WTC11 (cell line): ENCODE results near the gene RFTN1. TPM values are rescaled to one million over a fixed set of nuclear protein-coding genes. Genes with fewer than 3 reads are reported as not detected.

Source experiments
- ATAC-seq: fragments of 200-7000 bp; cut with Tn5 transposase; 2 replicates; pipeline ENCODE4 v1.10.0; 2021; ENCODE audit warnings: mild to moderate bottlenecking, moderate library complexity
- CTCF ChIA-PET: fragments of 300-600 bp; sonication (Branson Sonifier 250); formaldehyde crosslinking; loops from one replicate; lab custom pipeline; 2021; ENCODE audit warnings: antibody characterized with exemption; lab: Charles Lee
- POLR2A ChIA-PET: fragments of 350-600 bp; sonication (Branson Sonifier 250); formaldehyde crosslinking; loops from one replicate; lab custom pipeline; 2021; ENCODE audit warnings: antibody characterized with exemption; lab: Charles Lee
- DNase-seq: peaks from one replicate; pipeline ENCODE4 v3.0.0; 2021; ENCODE audit warnings: low spot score
- H3K27ac Mint-ChIP-seq: 2 replicates; pipeline ENCODE4 v1.8.0; 2021; ENCODE audit warnings: mixed read lengths
- H3K27me3 Mint-ChIP-seq: 2 replicates; pipeline ENCODE4 v1.8.0; 2021; ENCODE audit warnings: low read depth, mild to moderate bottlenecking, moderate library complexity, mixed read lengths
- H3K36me3 Mint-ChIP-seq: 2 replicates; pipeline ENCODE4 v1.8.0; 2021; ENCODE audit warnings: mixed read lengths
- H3K4me1 Mint-ChIP-seq: 2 replicates; pipeline ENCODE4 v1.8.0; 2022; ENCODE audit warnings: mixed read lengths
- H3K4me3 Mint-ChIP-seq: 2 replicates; pipeline ENCODE4 v1.8.0; 2021; ENCODE audit warnings: mild to moderate bottlenecking, moderate library complexity, mixed read lengths
- H3K9me3 Mint-ChIP-seq: 2 replicates; pipeline ENCODE4 v1.8.0; 2021; ENCODE audit warnings: mixed read lengths
- CREB1 ChIP-seq: sonication (generic); formaldehyde crosslinking; IDR thresholded peaks from 2 replicates; pipeline ENCODE4 v1.8.0; 2023; ENCODE audit warnings: mild to moderate bottlenecking, missing genetic modification reagents
- FOXJ3 ChIP-seq: sonication (generic); formaldehyde crosslinking; IDR thresholded peaks from 2 replicates; pipeline ENCODE4 v1.9.0; 2021; ENCODE audit warnings: missing genetic modification reagents, mild to moderate bottlenecking, borderline replicate concordance
- GABPB1 ChIP-seq: sonication (generic); formaldehyde crosslinking; IDR thresholded peaks from 2 replicates; pipeline ENCODE4 v1.8.1; 2023; ENCODE audit warnings: mild to moderate bottlenecking, missing genetic modification reagents
- GRHL2 ChIP-seq: fragments of 250-450 bp; sonication (Bioruptor Pico); IDR thresholded peaks from 2 replicates; pipeline ENCODE4 v1.8.0; 2022; ENCODE audit warnings: mild to moderate bottlenecking, moderate library complexity; ENCODE audit not compliant: insufficient replicate concordance, severe bottlenecking
- GTF2I ChIP-seq: fragments of 250-450 bp; sonication (Bioruptor Pico); conservative IDR thresholded peaks from 2 replicates; pipeline ENCODE4 v1.4.0; 2021; ENCODE audit warnings: mild to moderate bottlenecking
- IRF2 ChIP-seq: sonication (generic); formaldehyde crosslinking; IDR thresholded peaks from 2 replicates; pipeline ENCODE4 v1.8.0; 2022; ENCODE audit warnings: low read depth, missing genetic modification reagents, borderline replicate concordance
- MXD4 ChIP-seq: fragments of 250-450 bp; sonication (Bioruptor Pico); IDR thresholded peaks from 2 replicates; pipeline ENCODE4 v1.8.0; 2021; ENCODE audit warnings: mild to moderate bottlenecking, moderate library complexity, borderline replicate concordance
- MYBL2 ChIP-seq: sonication (generic); formaldehyde crosslinking; IDR thresholded peaks from 2 replicates; pipeline ENCODE4 v1.8.1; 2023; ENCODE audit warnings: mild to moderate bottlenecking, moderate library complexity, missing genetic modification reagents
- NFATC4 ChIP-seq: fragments of 250-450 bp; sonication (Bioruptor Pico); IDR thresholded peaks from 2 replicates; pipeline ENCODE4 v1.9.0; 2021; ENCODE audit warnings: mild to moderate bottlenecking
- NR1H2 ChIP-seq: sonication (generic); formaldehyde crosslinking; IDR thresholded peaks from 2 replicates; pipeline ENCODE4 v1.9.0; 2021; ENCODE audit warnings: mild to moderate bottlenecking, moderate library complexity, missing genetic modification reagents
- NR3C1 ChIP-seq: sonication (generic); formaldehyde crosslinking; conservative IDR thresholded peaks from 2 replicates; pipeline ENCODE4 v1.8.1; 2023; ENCODE audit warnings: low read depth, mild to moderate bottlenecking, missing genetic modification reagents
- OVOL2 ChIP-seq: fragments of 250-450 bp; sonication (Bioruptor Pico); IDR thresholded peaks from 2 replicates; pipeline ENCODE4 v1.9.0; 2021; ENCODE audit warnings: mild to moderate bottlenecking, borderline replicate concordance
- SMAD3 ChIP-seq: sonication (generic); formaldehyde crosslinking; IDR thresholded peaks from 2 replicates; pipeline ENCODE4 v1.8.0; 2022; ENCODE audit warnings: missing genetic modification reagents, mild to moderate bottlenecking, borderline replicate concordance
- SOX15 ChIP-seq: fragments of 250-450 bp; sonication (Bioruptor Pico); IDR thresholded peaks from 2 replicates; pipeline ENCODE4 v1.9.0; 2021; ENCODE audit warnings: mild to moderate bottlenecking
- TEAD4 ChIP-seq: sonication (generic); formaldehyde crosslinking; IDR thresholded peaks from 2 replicates; pipeline ENCODE4 v1.8.0; 2022; ENCODE audit warnings: mild to moderate bottlenecking, missing genetic modification reagents
- TP53 ChIP-seq: sonication (generic); formaldehyde crosslinking; IDR thresholded peaks from 2 replicates; pipeline ENCODE4 v1.8.1; 2023; ENCODE audit warnings: mild to moderate bottlenecking, missing genetic modification reagents
- ZNF232 ChIP-seq: sonication (generic); formaldehyde crosslinking; IDR thresholded peaks from 2 replicates; pipeline ENCODE4 v1.8.0; 2022; ENCODE audit warnings: mild to moderate bottlenecking, missing genetic modification reagents
- total RNA-seq: library from RNA; stranded (reverse); gene quantifications from 3 replicates; pipeline ENCODE4 v1.2.3, GENCODE V29; 2021
- TF ChIP-seq, protein P1 (sequence below): sonication (generic); formaldehyde crosslinking; IDR thresholded peaks from 2 replicates; pipeline ENCODE4 v1.8.0; 2023; ENCODE audit warnings: missing genetic modification reagents, mild to moderate bottlenecking, borderline replicate concordance
- TF ChIP-seq, protein P2 (sequence below): sonication (generic); formaldehyde crosslinking; IDR thresholded peaks from 2 replicates; pipeline ENCODE4 v1.8.1; 2023; ENCODE audit warnings: mild to moderate bottlenecking, missing genetic modification reagents, moderate library complexity
- TF ChIP-seq, protein P3 (sequence below): fragments of 250-450 bp; sonication (Bioruptor Pico); IDR thresholded peaks from 2 replicates; pipeline ENCODE4 v1.9.0; 2021; ENCODE audit warnings: mild to moderate bottlenecking
- TF ChIP-seq, protein P4 (sequence below): sonication (generic); formaldehyde crosslinking; IDR thresholded peaks from 2 replicates; pipeline ENCODE4 v1.8.0; 2022; ENCODE audit warnings: mild to moderate bottlenecking, missing genetic modification reagents

The RFTN1 gene
- total RNA-seq, 1 experiment from 2014 or later, result 3.8 TPM

DNA sequence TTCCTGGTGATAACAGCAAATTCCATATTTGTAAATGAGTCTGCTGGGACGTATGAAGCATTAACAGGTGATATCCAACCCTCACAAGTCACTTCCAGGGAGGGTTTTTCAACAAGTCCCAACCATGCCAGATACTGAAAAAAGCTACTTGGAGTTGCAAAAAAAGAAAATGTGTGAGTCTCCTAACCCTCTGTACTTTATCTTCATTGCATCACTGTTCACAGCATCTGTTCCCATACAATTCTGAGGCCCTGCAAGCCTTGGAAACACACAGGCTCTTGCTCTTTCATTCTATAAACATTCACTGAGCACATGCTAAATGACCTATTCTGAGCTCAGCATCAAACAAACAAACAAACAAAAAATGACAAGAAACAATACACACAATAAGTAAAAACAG lies 120.8 kb downstream of the RFTN1 start (continued):
- TF ChIP-seq SOX15 (CRISPR knock-in tag) (no peak), CREB1 (CRISPR knock-in tag) (no peak)
- TF ChIP-seq, protein P1, sequence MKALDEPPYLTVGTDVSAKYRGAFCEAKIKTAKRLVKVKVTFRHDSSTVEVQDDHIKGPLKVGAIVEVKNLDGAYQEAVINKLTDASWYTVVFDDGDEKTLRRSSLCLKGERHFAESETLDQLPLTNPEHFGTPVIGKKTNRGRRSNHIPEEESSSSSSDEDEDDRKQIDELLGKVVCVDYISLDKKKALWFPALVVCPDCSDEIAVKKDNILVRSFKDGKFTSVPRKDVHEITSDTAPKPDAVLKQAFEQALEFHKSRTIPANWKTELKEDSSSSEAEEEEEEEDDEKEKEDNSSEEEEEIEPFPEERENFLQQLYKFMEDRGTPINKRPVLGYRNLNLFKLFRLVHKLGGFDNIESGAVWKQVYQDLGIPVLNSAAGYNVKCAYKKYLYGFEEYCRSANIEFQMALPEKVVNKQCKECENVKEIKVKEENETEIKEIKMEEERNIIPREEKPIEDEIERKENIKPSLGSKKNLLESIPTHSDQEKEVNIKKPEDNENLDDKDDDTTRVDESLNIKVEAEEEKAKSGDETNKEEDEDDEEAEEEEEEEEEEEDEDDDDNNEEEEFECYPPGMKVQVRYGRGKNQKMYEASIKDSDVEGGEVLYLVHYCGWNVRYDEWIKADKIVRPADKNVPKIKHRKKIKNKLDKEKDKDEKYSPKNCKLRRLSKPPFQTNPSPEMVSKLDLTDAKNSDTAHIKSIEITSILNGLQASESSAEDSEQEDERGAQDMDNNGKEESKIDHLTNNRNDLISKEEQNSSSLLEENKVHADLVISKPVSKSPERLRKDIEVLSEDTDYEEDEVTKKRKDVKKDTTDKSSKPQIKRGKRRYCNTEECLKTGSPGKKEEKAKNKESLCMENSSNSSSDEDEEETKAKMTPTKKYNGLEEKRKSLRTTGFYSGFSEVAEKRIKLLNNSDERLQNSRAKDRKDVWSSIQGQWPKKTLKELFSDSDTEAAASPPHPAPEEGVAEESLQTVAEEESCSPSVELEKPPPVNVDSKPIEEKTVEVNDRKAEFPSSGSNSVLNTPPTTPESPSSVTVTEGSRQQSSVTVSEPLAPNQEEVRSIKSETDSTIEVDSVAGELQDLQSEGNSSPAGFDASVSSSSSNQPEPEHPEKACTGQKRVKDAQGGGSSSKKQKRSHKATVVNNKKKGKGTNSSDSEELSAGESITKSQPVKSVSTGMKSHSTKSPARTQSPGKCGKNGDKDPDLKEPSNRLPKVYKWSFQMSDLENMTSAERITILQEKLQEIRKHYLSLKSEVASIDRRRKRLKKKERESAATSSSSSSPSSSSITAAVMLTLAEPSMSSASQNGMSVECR (CRISPR knock-in tag), result no peak

DNA sequence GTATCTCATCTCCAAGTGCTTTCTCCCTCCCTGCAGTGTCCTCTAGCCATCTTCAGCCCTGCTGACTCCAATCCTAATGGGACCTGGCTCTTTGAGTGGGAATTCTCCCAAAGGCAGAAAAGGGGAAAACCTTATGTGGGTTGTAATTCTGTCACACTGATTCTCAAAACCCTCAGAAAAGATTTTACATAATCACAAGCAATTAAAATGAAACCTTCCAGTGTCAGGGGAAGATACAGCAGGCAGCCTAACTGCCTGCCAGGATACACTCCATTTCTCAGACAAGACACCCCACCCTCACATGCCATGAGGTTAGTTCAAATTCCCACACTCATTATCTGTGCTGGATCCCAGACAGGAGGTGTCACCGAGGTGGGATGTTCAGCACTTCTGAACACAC lies 121.4 kb downstream of the RFTN1 start:
- H3K27ac Mint-ChIP-seq, result no peak overlapping the region
- POLR2A ChIA-PET, result no interaction called here
- 0 out of 2 replicates have a peak, but pooled peaks cover 2% of the 10 kb centered on the region for H3K9me3 Mint-ChIP-seq
- no peaks in the 10 kb centered on the region for H3K27me3 Mint-ChIP-seq
- H3K4me3 Mint-ChIP-seq, result no peak overlapping the region
- ATAC-seq, result no peak
- CTCF ChIA-PET, result no interaction called here
- TF ChIP-seq IRF2 (no peak), ZNF232 (CRISPR knock-in tag) (no peak), TEAD4 (CRISPR knock-in tag) (no peak)
- TF ChIP-seq, all 79 proteins: peak for 0
- DNase-seq, result no peak
- Mint-ChIP-seq H3K36me3 (no peaks in the 10 kb centered on the region), H3K4me1 (peaks cover 9% of the 10 kb centered on the region)

DNA sequence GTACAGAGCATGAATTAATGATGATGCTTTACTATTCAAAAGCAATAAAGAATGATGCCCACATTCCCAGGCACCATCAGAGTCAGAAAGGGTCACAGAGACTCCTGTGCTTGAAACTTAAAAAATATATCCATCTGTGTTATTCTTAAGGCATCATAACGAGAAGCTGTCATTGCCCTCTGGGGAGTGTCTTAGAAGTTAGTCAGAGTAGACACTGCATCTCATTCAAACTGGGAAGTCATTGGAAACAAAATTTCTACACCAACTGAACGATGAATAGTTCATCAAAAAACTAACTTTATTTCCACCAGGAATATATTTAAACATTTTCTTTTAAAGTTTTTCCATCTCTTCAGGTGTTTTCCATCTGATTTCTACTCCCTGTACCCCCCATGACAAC lies 122.9 kb downstream of the RFTN1 start:
- no peaks in the 10 kb centered on the region for H3K9me3 Mint-ChIP-seq
- no peaks in the 10 kb centered on the region for H3K36me3 Mint-ChIP-seq
- H3K4me3 Mint-ChIP-seq, result no peak overlapping the region
- TF ChIP-seq GTF2I (CRISPR knock-in tag) (no peak), MXD4 (CRISPR knock-in tag) (no peak), OVOL2 (CRISPR knock-in tag) (no peak), NR1H2 (no peak), NR3C1 (no peak), FOXJ3 (CRISPR knock-in tag) (no peak), MYBL2 (no peak), GRHL2 (CRISPR knock-in tag) (no peak), GABPB1 (CRISPR knock-in tag) (no peak), SMAD3 (CRISPR knock-in tag) (no peak), NFATC4 (CRISPR knock-in tag) (no peak), TP53 (CRISPR knock-in tag) (no peak)
- TF ChIP-seq, protein P2, sequence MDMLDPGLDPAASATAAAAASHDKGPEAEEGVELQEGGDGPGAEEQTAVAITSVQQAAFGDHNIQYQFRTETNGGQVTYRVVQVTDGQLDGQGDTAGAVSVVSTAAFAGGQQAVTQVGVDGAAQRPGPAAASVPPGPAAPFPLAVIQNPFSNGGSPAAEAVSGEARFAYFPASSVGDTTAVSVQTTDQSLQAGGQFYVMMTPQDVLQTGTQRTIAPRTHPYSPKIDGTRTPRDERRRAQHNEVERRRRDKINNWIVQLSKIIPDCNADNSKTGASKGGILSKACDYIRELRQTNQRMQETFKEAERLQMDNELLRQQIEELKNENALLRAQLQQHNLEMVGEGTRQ (CRISPR knock-in tag), result no peak
- TF ChIP-seq, protein P3, sequence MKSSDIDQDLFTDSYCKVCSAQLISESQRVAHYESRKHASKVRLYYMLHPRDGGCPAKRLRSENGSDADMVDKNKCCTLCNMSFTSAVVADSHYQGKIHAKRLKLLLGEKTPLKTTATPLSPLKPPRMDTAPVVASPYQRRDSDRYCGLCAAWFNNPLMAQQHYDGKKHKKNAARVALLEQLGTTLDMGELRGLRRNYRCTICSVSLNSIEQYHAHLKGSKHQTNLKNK (CRISPR knock-in tag), result no peak
- TF ChIP-seq, protein P4, sequence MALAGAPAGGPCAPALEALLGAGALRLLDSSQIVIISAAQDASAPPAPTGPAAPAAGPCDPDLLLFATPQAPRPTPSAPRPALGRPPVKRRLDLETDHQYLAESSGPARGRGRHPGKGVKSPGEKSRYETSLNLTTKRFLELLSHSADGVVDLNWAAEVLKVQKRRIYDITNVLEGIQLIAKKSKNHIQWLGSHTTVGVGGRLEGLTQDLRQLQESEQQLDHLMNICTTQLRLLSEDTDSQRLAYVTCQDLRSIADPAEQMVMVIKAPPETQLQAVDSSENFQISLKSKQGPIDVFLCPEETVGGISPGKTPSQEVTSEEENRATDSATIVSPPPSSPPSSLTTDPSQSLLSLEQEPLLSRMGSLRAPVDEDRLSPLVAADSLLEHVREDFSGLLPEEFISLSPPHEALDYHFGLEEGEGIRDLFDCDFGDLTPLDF (CRISPR knock-in tag), result no peak
- no peaks in the 10 kb centered on the region for H3K27me3 Mint-ChIP-seq
- DNase-seq (no peak), ATAC-seq (no peak)
- ChIA-PET POLR2A (no interaction called here), CTCF (no interaction called here)
- peaks cover 13% of the 10 kb centered on the region for H3K4me1 Mint-ChIP-seq
- H3K27ac Mint-ChIP-seq, result no peak overlapping the region
